HEK293T (cell line): ENCODE results near the gene PDE1A.

Source experiments
- ARNT ChIP-seq: fragments of 450-650 bp; IDR thresholded peaks from 2 replicates; pipeline ENCODE4 v1.6.1; 2017; ENCODE audit warnings: mild to moderate bottlenecking
- ELF4 ChIP-seq: fragments of 450-650 bp; IDR thresholded peaks from 2 replicates; pipeline ENCODE4 v1.6.1; 2017; ENCODE audit warnings: antibody characterized with exemption

DNA sequence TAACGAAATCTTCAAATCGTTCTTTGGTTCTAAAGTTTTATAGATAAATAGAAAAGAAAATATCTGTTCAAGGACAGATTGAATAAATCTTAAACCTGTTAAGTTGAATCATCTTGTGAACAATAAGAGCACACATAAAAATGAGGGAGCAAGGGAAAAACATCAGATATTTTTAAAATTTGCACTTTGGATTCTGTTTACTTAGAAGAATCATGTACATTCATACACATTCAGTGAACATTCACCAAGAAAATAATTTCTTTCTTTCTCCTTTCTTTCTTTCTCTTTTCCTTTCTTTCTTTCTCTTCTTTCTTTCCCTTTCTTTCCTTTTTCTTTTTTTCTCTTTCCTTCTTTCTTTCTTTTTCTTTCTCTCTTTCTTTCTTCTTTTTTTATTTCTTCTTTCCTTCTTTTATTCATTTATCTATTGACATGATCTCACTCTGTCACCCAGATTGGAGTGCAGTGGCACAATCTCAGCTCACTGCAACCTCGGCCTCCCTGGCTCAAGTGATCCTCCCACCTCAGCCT is 164.9 kb downstream of the PDE1A start:
- no peak for TF ChIP-seq ELF4
- TF ChIP-seq ARNT = no peak
